ENCODE results near the gene BOLA2B.

BOLA2B gene

GRCh38 chr16:30184891-30185682 lies 8.4 kb downstream of the BOLA2B start:
- peaks cover 9% of the 10 kb centered on the region for H3K4me1 Mint-ChIP-seq
- H3K9me3 Mint-ChIP-seq = no peaks in the 10 kb centered on the region
- H3K27ac Mint-ChIP-seq = no peak overlapping the region
- H3K4me3 Mint-ChIP-seq = peak overlapping the region; percentile 16
- peaks cover 19% of the 10 kb centered on the region for H3K27me3 Mint-ChIP-seq (ENCODE audit: low read depth, poor library complexity)
- no peaks in the 10 kb centered on the region for H3K36me3 Mint-ChIP-seq (ENCODE audit: low read depth)
- DNase-seq = peak; percentile 9
- TF ChIP-seq CTCF (IDR thresholded peaks at IDR 0.05) = no peak

- peaks cover 25% of the 10 kb centered on the region for H3K27me3 Mint-ChIP-seq (ENCODE audit: low read depth, poor library complexity)
- peak; percentile 5 for DNase-seq
- no peaks in the 10 kb centered on the region for H3K36me3 Mint-ChIP-seq (ENCODE audit: low read depth)
- peaks cover 9% of the 10 kb centered on the region for H3K4me1 Mint-ChIP-seq
- H3K4me3 Mint-ChIP-seq = peak overlapping the region; percentile 66
- no peak for TF ChIP-seq CTCF (IDR thresholded peaks at IDR 0.05)
- no peak overlapping the region for H3K27ac Mint-ChIP-seq
- no peaks in the 10 kb centered on the region for H3K9me3 Mint-ChIP-seq
Observed at GRCh38 chr16:30184096-30184890, 9.2 kb downstream of the BOLA2B start.

GRCh38 chr16:30183233-30184095 lies 10.0 kb downstream of the BOLA2B start, which contains the start of gene CORO1A:
CORO1A (plus strand) TSS chr16:30183602; CDS start chr16:30185210, 1,608 bp downstream.
- Mint-ChIP-seq H3K4me3 (peak within 1 kb of the TSS; percentile 84), H3K27ac (no peak within 1 kb of the TSS), H3K9me3 (no peaks in the 10 kb centered on the region), H3K27me3 (ENCODE audit: low read depth, poor library complexity) (peaks cover 27% of the 10 kb centered on the region), H3K36me3 (ENCODE audit: low read depth) (no peaks in the 10 kb centered on the region), H3K4me1 (peaks cover 9% of the 10 kb centered on the region)
- DNase-seq = peak; percentile 90
- no peak for TF ChIP-seq CTCF (IDR thresholded peaks at IDR 0.05)

GRCh38 chr16:30180741-30181140 lies 12.7 kb downstream of the BOLA2B start:
- no peak for DNase-seq
- H3K27ac Mint-ChIP-seq = no peak overlapping the region
- peaks cover 9% of the 10 kb centered on the region for H3K4me1 Mint-ChIP-seq
- TF ChIP-seq CTCF (IDR thresholded peaks at IDR 0.05) = no peak
- H3K9me3 Mint-ChIP-seq = no peaks in the 10 kb centered on the region
- H3K36me3 Mint-ChIP-seq (ENCODE audit: low read depth) = no peaks in the 10 kb centered on the region
- peaks cover 29% of the 10 kb centered on the region for H3K27me3 Mint-ChIP-seq (ENCODE audit: low read depth, poor library complexity)
- H3K4me3 Mint-ChIP-seq = no peak overlapping the region

GRCh38 chr16:30179931-30180330 lies 13.5 kb downstream of the BOLA2B start:
- Mint-ChIP-seq H3K36me3 (ENCODE audit: low read depth) (no peaks in the 10 kb centered on the region), H3K9me3 (no peaks in the 10 kb centered on the region), H3K4me1 (peaks cover 9% of the 10 kb centered on the region), H3K27ac (no peak overlapping the region), H3K27me3 (ENCODE audit: low read depth, poor library complexity) (peaks cover 29% of the 10 kb centered on the region), H3K4me3 (no peak overlapping the region)
- TF ChIP-seq CTCF (IDR thresholded peaks at IDR 0.05) = no peak
- no peak for DNase-seq

Measured in nephron progenitor cell (in vitro differentiated cells).